ENCODE results near the gene WDR77. TPM values are rescaled to one million over a fixed set of nuclear protein-coding genes. Genes with fewer than 3 reads are reported as not detected.

The WDR77 gene
- polyA plus RNA-seq, 3 donors: 26.4 to 62.2 (median 28.1) TPM

DNA sequence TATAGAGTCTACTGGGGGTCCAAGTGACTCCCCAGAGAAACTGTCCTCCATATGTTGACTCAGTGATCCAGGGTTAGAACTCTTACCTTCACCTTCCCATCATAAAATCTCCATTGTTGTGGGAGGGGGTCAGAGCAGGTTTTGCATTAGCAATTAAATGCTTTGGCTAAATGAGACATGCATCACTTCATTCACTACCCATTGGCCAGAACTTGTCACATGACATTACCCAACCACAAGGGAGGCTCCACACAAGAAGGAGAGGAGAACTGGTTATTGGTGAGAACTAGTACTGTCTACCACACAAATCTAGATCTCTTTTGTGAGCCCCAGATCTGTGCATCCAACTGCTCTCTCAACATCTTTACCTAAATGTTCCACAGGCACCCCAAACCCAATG, 20.5 kb upstream of the WDR77 start:
- Histone ChIP-seq H3K4me1 (ENCODE audit: control insufficient read depth in 1 of 2, insufficient read depth in 2 of 2, low read length in 2 of 2) (peaks cover 45 to 46% of the 10 kb centered on the region in 2 donors), H4K20me1 (ENCODE audit: insufficient read depth, low read length) (no peaks in the 10 kb centered on the region), H3K27me3 (ENCODE audit: control insufficient read depth in 2 of 2, insufficient read depth in 2 of 2, low read length in 2 of 2) (no peaks in the 10 kb centered on the region), H3K4me2 (replicated peaks; ENCODE audit: extremely low read depth, low read length, poor library complexity, severe bottlenecking) (no peak overlapping the region), H3K36me3 (replicated peaks in 1 of 2; ENCODE audit: control insufficient read depth in 1 of 2, insufficient read depth in 2 of 2, low read length in 2 of 2) (peaks cover 4 to 21% of the 10 kb centered on the region in 2 donors), H3K9me3 (replicated peaks in 1 of 2; ENCODE audit: control insufficient read depth in 1 of 2, insufficient read depth in 1 of 2, low read length in 2 of 2) (no peaks in the 10 kb centered on the region), H3K79me2 (ENCODE audit: insufficient read depth, low read length) (peaks cover 25% of the 10 kb centered on the region), H3K9ac (ENCODE audit: insufficient read depth, low read length, poor library complexity, severe bottlenecking) (no peak overlapping the region), H3K27ac (ENCODE audit: low read depth in 1 of 2, low read length in 2 of 2) (peak overlapping the region in 1 of 2 donors; percentile 96), H2AFZ (ENCODE audit: insufficient read depth, low read depth, low read length, poor library complexity, severe bottlenecking) (no peak overlapping the region), H3K4me3 (replicated peaks in 1 of 3; ENCODE audit: low read depth in 2 of 3, low read length in 3 of 3) (no peak overlapping the region)
- Mint-ChIP-seq H3K9me3 (no peaks in the 10 kb centered on the region), H3K4me3 (no peak overlapping the region), H3K36me3 (peaks cover 15 to 22% of the 10 kb centered on the region in 2 donors), H3K27ac (no peak overlapping the region), H3K27me3 (ENCODE audit: low read depth in 3 of 3) (no peaks in the 10 kb centered on the region), H3K4me1 (peaks cover 6% of the 10 kb centered on the region)
- no peak for DNase-seq
- intact Hi-C loops (cut with micrococcal nuclease): no loop called here
- TF ChIP-seq CTCF (IDR thresholded peaks at IDR 0.05): no peak

DNA sequence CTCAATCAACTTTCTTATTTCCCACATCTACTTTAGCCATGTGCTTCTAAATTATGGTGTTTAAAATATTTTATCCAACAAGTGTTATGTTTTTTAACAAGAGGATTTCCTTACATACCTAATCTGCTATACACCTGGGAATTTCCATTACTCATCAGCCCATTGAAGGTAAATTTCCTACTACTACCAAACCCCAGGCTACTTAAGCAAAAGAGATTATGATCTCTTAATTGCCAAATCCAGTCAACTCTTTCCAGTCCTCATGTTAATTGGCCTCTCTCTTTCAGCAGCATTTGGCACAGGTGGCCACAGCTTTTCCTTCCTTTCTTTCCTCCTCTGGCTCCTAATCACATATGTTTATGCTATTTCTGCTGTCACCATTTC, 19.7 kb upstream of the WDR77 start:
- no peak overlapping the region for H3K4me2 ChIP-seq (replicated peaks; ENCODE audit: extremely low read depth, low read length, poor library complexity, severe bottlenecking)
- no peak overlapping the region for H2AFZ ChIP-seq (ENCODE audit: insufficient read depth, low read depth, low read length, poor library complexity, severe bottlenecking)
- H3K9me3 Mint-ChIP-seq: no peaks in the 10 kb centered on the region
- peaks cover 19 to 27% of the 10 kb centered on the region in 2 donors for H3K36me3 Mint-ChIP-seq
- no peak overlapping the region for H3K4me3 Mint-ChIP-seq
- peaks cover 8% of the 10 kb centered on the region for H3K4me1 Mint-ChIP-seq
- H3K27ac Mint-ChIP-seq: no peak overlapping the region
- no peaks in the 10 kb centered on the region for H3K27me3 ChIP-seq (ENCODE audit: control insufficient read depth in 2 of 2, insufficient read depth in 2 of 2, low read length in 2 of 2)
- TF ChIP-seq CTCF (IDR thresholded peaks at IDR 0.05): no peak
- intact Hi-C loops (cut with micrococcal nuclease): no loop called here
- H3K27me3 Mint-ChIP-seq (ENCODE audit: low read depth in 3 of 3): no peaks in the 10 kb centered on the region
- peaks cover 4 to 21% of the 10 kb centered on the region in 2 donors for H3K36me3 ChIP-seq (replicated peaks in 1 of 2; ENCODE audit: control insufficient read depth in 1 of 2, insufficient read depth in 2 of 2, low read length in 2 of 2)
- no peak overlapping the region for H3K4me3 ChIP-seq (replicated peaks in 1 of 3; ENCODE audit: low read depth in 2 of 3, low read length in 3 of 3)
- no peak overlapping the region for H3K9ac ChIP-seq (ENCODE audit: insufficient read depth, low read length, poor library complexity, severe bottlenecking)
- no peaks in the 10 kb centered on the region for H4K20me1 ChIP-seq (ENCODE audit: insufficient read depth, low read length)
- H3K4me1 ChIP-seq (ENCODE audit: control insufficient read depth in 1 of 2, insufficient read depth in 2 of 2, low read length in 2 of 2): peaks cover 45 to 46% of the 10 kb centered on the region in 2 donors
- peaks cover 17% of the 10 kb centered on the region for H3K79me2 ChIP-seq (ENCODE audit: insufficient read depth, low read length)
- no peak for DNase-seq
- no peak overlapping the region for H3K27ac ChIP-seq (ENCODE audit: low read depth in 1 of 2, low read length in 2 of 2)
- H3K9me3 ChIP-seq (replicated peaks in 1 of 2; ENCODE audit: control insufficient read depth in 1 of 2, insufficient read depth in 1 of 2, low read length in 2 of 2): no peaks in the 10 kb centered on the region
